Middle frontal gyrus (tissue), 1 donor: Measurements from ENCODE around the gene UROD.

ENCODE experiments used
- DNase-seq: peaks from one replicate; pipeline ENCODE4 v3.0.0-alpha.2; 2015; ENCODE audit warnings: low spot score; ENCODE audit errors: extremely low spot score

UROD gene

GRCh38 chr1:45008516-45008915 is 3.5 kb upstream of the UROD start:
- no peak for DNase-seq

- DNase-seq = no peak
Observed at GRCh38 chr1:45009296-45009865, 2.7 kb upstream of the UROD start.

- no peak for DNase-seq
Observed at GRCh38 chr1:45009956-45010854, 1.8 kb upstream of the UROD start.

- peak; percentile 56 for DNase-seq
Observed at GRCh38 chr1:45010855-45011811, 921 bp upstream of the UROD start, which contains the start of gene HECTD3. Gene HECTD3 (minus strand): TSS chr1:45011324. CDS start chr1:45011257, 67 bp downstream.

- DNase-seq = peak; percentile 13
Observed at GRCh38 chr1:45012639-45013278, 705 bp downstream of the UROD start.

- no peak for DNase-seq
Observed at GRCh38 chr1:45013551-45014209, 1.6 kb downstream of the UROD start.

GRCh38 chr1:45014321-45015028 is 2.4 kb downstream of the UROD start:
- DNase-seq = peak; percentile 76

GRCh38 chr1:45015683-45016082 is 3.6 kb downstream of the UROD start:
- DNase-seq = no peak

GRCh38 chr1:45016090-45016697 is 4.1 kb downstream of the UROD start:
- DNase-seq = no peak

- no peak for DNase-seq
Observed at GRCh38 chr1:45016767-45017166, 4.7 kb downstream of the UROD start.

- peak; percentile 20 for DNase-seq
Observed at GRCh38 chr1:45018599-45019230, 6.7 kb downstream of the UROD start.

- DNase-seq = no peak
Observed at GRCh38 chr1:45023663-45024062, 11.6 kb downstream of the UROD start.

GRCh38 chr1:45026446-45026845 is 14.4 kb downstream of the UROD start:
- DNase-seq = no peak

GRCh38 chr1:45032837-45033236 is 20.8 kb downstream of the UROD start:
- no peak for DNase-seq

GRCh38 chr1:45033356-45033755 is 21.3 kb downstream of the UROD start:
- DNase-seq = no peak

GRCh38 chr1:45035631-45036301 is 23.7 kb downstream of the UROD start:
- no peak for DNase-seq

- DNase-seq = no peak
Observed at GRCh38 chr1:45037456-45037855, 25.4 kb downstream of the UROD start.

- DNase-seq = no peak
Observed at GRCh38 chr1:45038240-45038639, 26.2 kb downstream of the UROD start.
